SK-N-SH treated with all-trans-retinoic acid at 6 μM for 48 hours (cell line): ENCODE measurements around the gene IGLL1.

ENCODE experiments used
- ARNTL ChIP-seq: fragments of 450-650 bp; formaldehyde crosslinking; IDR thresholded peaks from 2 replicates; pipeline ENCODE4 v1.5.0; 2020; ENCODE audit warnings: low read depth, mild to moderate bottlenecking, moderate library complexity, borderline replicate concordance
- BACH2 ChIP-seq: fragments of 250-450 bp; sonication (Bioruptor Pico); IDR thresholded peaks from 2 replicates; pipeline ENCODE4 v1.9.0; 2021; ENCODE audit warnings: mild to moderate bottlenecking, borderline replicate concordance
- CREB5 ChIP-seq: fragments of 250-450 bp; sonication (Bioruptor Pico); IDR thresholded peaks from 2 replicates; pipeline ENCODE4 v1.5.1; 2020; ENCODE audit warnings: low read depth, mild to moderate bottlenecking, moderate library complexity
- OSR1 ChIP-seq: fragments of 250-450 bp; sonication (Bioruptor Pico); IDR thresholded peaks from 2 replicates; pipeline ENCODE4 v1.8.0; 2022; ENCODE audit warnings: moderate library complexity, mild to moderate bottlenecking, inconsistent platforms
- PATZ1 ChIP-seq: fragments of 250-450 bp; sonication (Bioruptor Pico); IDR thresholded peaks from 2 replicates; pipeline ENCODE4 v1.8.0; 2020; ENCODE audit warnings: mild to moderate bottlenecking, moderate library complexity, borderline replicate concordance
- PPARA ChIP-seq: fragments of 250-450 bp; sonication (Bioruptor Pico); IDR thresholded peaks from 2 replicates; pipeline ENCODE4 v1.5.0; 2020; ENCODE audit warnings: mild to moderate bottlenecking, borderline replicate concordance
- TCF4 ChIP-seq: fragments of 250-450 bp; sonication (Bioruptor Pico); IDR thresholded peaks from 2 replicates; pipeline ENCODE4 v1.8.0; 2021; ENCODE audit warnings: mild to moderate bottlenecking, moderate library complexity, borderline replicate concordance
- TOX ChIP-seq: fragments of 250-450 bp; sonication (Bioruptor Pico); IDR thresholded peaks from 2 replicates; pipeline ENCODE4 v1.8.0; 2021; ENCODE audit warnings: mild to moderate bottlenecking, moderate library complexity, borderline replicate concordance
- ZNF565 ChIP-seq: fragments of 450-650 bp; formaldehyde crosslinking; conservative IDR thresholded peaks from 2 replicates; pipeline ENCODE4 v1.5.0; 2020; ENCODE audit warnings: low read depth, mild to moderate bottlenecking, moderate library complexity
- ZNF70 ChIP-seq: fragments of 450-650 bp; formaldehyde crosslinking; IDR thresholded peaks from 2 replicates; pipeline ENCODE4 v1.5.0; 2020; ENCODE audit warnings: mild to moderate bottlenecking, moderate library complexity

GRCh38 chr22:23526596-23527316 lies 53.3 kb downstream of the IGLL1 start:
- TF ChIP-seq TOX (CRISPR knock-in tag): no peak
- no peak for TF ChIP-seq TCF4
- no peak for TF ChIP-seq ZNF565 (CRISPR knock-in tag)
- no peak for TF ChIP-seq BACH2 (CRISPR knock-in tag)
- TF ChIP-seq PPARA: no peak
- no peak for TF ChIP-seq PATZ1
- TF ChIP-seq CREB5: no peak
- TF ChIP-seq OSR1 (CRISPR knock-in tag): no peak
- TF ChIP-seq ZNF70: no peak
- no peak for TF ChIP-seq ARNTL (CRISPR knock-in tag)
